Kidney (tissue), 14 donors: ENCODE results near the gene XYLT2. TPM values are rescaled to one million over a fixed set of nuclear protein-coding genes. Genes with fewer than 3 reads are reported as not detected.
A peak's percentile ranks its signal among the peaks of the same experiment; 100 is the strongest.

Experiments
- DNase-seq, 5 donors: peaks; one replicate each; pipeline ENCODE4 v3.0.0-alpha.2; 2013 to 2020
- FAIRE-seq: peaks from 2 replicates; lab custom pipeline; 2012; peaks lifted over from hg19 to GRCh38; lab: Jason Lieb, UNC
- H3K27ac ChIP-seq, 2 donors: one replicate each; pipeline ENCODE4 v1.7.0; 2013; ENCODE audit warnings: low read depth in 2 of 2, low read length in 2 of 2, inconsistent platforms in 1 of 2
- H3K27me3 ChIP-seq: one replicate; pipeline ENCODE4 v1.7.1; 2013; ENCODE audit warnings: low read length, inconsistent platforms; ENCODE audit not compliant: control insufficient read depth, insufficient read depth
- H3K36me3 ChIP-seq, 3 donors: one replicate each; pipeline versions ENCODE4 v1.7.0 to v1.7.1; 2013; ENCODE audit warnings: low read length in 3 of 3, control low read depth in 1 of 3, inconsistent platforms in 1 of 3; ENCODE audit not compliant: insufficient read depth in 3 of 3, control insufficient read depth in 2 of 3
- H3K4me1 ChIP-seq, 3 donors: one replicate each; pipeline versions ENCODE4 v1.7.0 to v1.7.1; 2013; ENCODE audit warnings: low read length in 3 of 3, inconsistent platforms in 1 of 3, low read depth in 1 of 3; ENCODE audit not compliant: control insufficient read depth in 2 of 3, insufficient read depth in 2 of 3
- H3K4me3 ChIP-seq, 3 donors: one replicate each; pipeline versions ENCODE4 v1.7.0 to v1.8.1; 2013; ENCODE audit warnings: low read length in 3 of 3, control low read depth in 1 of 3, inconsistent platforms in 1 of 3
- H3K9ac ChIP-seq, 3 donors: one replicate each; pipeline versions ENCODE4 v1.7.0 to v1.7.1; 2013; ENCODE audit warnings: low read length in 3 of 3, control low read depth in 1 of 3, inconsistent platforms in 1 of 3
- H3K9me3 ChIP-seq, 3 donors: one replicate each; pipeline versions ENCODE4 v1.7.0 to v1.7.1; 2013; ENCODE audit warnings: low read length in 3 of 3, control low read depth in 1 of 3, inconsistent platforms in 1 of 3; ENCODE audit not compliant: control insufficient read depth in 2 of 3, insufficient read depth in 1 of 3
- CTCF ChIP-seq: IDR thresholded peaks from 3 replicates; pipeline ENCODE4 v1.5.1; 2012; ENCODE audit warnings: mild to moderate bottlenecking, moderate library complexity, borderline replicate concordance; ENCODE audit not compliant: insufficient read depth; ENCODE audit errors: extremely low read depth
- intact Hi-C: fragments of 100-400 bp; cut with DNase I; formaldehyde crosslinking; loops from one replicate; pipeline ENCODE4 v1.11.1; 2022
- polyA plus RNA-seq: library from polyadenylated mRNA; stranded (reverse); fragments of 350-450 nt; fragmentation: Illumina TruSeq; extraction: RNeasy Lipid Tissue Mini Kit (QIAGEN cat#74804); gene quantifications from one replicate; pipeline ENCODE4 v1.2.3, GENCODE V29; 2014; ENCODE audit warnings: low read depth, low replicate concordance; ENCODE audit not compliant: insufficient read depth
- total RNA-seq: library from RNA; stranded (reverse); fragmentation: NEBNext Ultra II Directional; extraction: Animal tissue kit (Norgen Biotek cat#: 25700); gene quantifications from one replicate; pipeline ENCODE4 v1.2.1, GENCODE V29; 2021
- donor health status: control.
- donor health status: control.
- donor health status: control.
- donor health status: control.
- donor health status: control.
- donor health status: DM: yes; HTN: yes; CAD: no.
- donor health status: Normal renal cell carcinoma (clear cell type).

Gene XYLT2
- total and polyA plus RNA-seq, 2 donors from 2014 or later: 21.2 to 30.0 TPM

- H3K4me1 ChIP-seq: peaks cover 3 to 15% (median 10%) of the 10 kb centered on the region in 3 donors
- H3K27ac ChIP-seq: no peak overlapping the region
- intact Hi-C loops: no loop called here
- no peaks in the 10 kb centered on the region for H3K27me3 ChIP-seq
- TF ChIP-seq CTCF: no peak
- no peak overlapping the region for H3K9ac ChIP-seq
- no peak for FAIRE-seq
- H3K4me3 ChIP-seq: no peak overlapping the region
- H3K36me3 ChIP-seq: peaks cover 13 to 36% (median 34%) of the 10 kb centered on the region in 3 donors
- no peaks in the 10 kb centered on the region for H3K9me3 ChIP-seq
- no peak for DNase-seq
Observed at GRCh38 chr17:50394711-50395110, 48.8 kb downstream of the XYLT2 start.

- intact Hi-C loops: no loop called here
- Histone ChIP-seq H3K9me3 (no peaks in the 10 kb centered on the region), H3K9ac (peak overlapping the region; percentile 50 to 93 (median 74)), H3K27me3 (no peaks in the 10 kb centered on the region), H3K27ac (no peak overlapping the region), H3K36me3 (peaks cover 10 to 26% (median 23%) of the 10 kb centered on the region in 3 donors), H3K4me3 (peak overlapping the region; percentile 81 to 94 (median 84)), H3K4me1 (peaks cover 3 to 15% (median 10%) of the 10 kb centered on the region in 3 donors)
- TF ChIP-seq CTCF: no peak
- FAIRE-seq (no peak), DNase-seq (peak in 3 of 5 donors; percentile 51 to 66 (median 52))
Observed at GRCh38 chr17:50396261-50397110, 50.6 kb downstream of the XYLT2 start.

GRCh38 chr17:50397111-50397918 lies 51.4 kb downstream of the XYLT2 start, which contains the start of gene LRRC59:
Gene LRRC59 (minus strand): TSS chr17:50397523. CDS start chr17:50397317, 206 bp downstream.
- Histone ChIP-seq H3K9ac (peak within 1 kb of the TSS; percentile 50 to 93 (median 74)), H3K36me3 (peaks cover 9 to 24% (median 18%) of the 10 kb centered on the region in 3 donors), H3K4me3 (peak within 1 kb of the TSS; percentile 81 to 94 (median 84)), H3K4me1 (peaks cover 3 to 15% (median 10%) of the 10 kb centered on the region in 3 donors), H3K27me3 (no peaks in the 10 kb centered on the region), H3K9me3 (no peaks in the 10 kb centered on the region), H3K27ac (peak within 1 kb of the TSS in 1 of 2 donors; percentile 27)
- DNase-seq: peak; percentile 87 to 96 (median 93)
- intact Hi-C loops: no loop called here
- peak; percentile 93 for TF ChIP-seq CTCF
- no peak for FAIRE-seq
